ENCODE results near the gene HIRA. TPM values are rescaled to one million over a fixed set of nuclear protein-coding genes. Genes with fewer than 3 reads are reported as not detected.

The HIRA gene
- 18.2 TPM for total RNA-seq
- long read RNA-seq, partial matches to known transcripts: 6 of 7 reads
- long read RNA-seq, other reads (novel, unspliced or antisense): 1 of 7 reads

- intact Hi-C loops (cut with micrococcal nuclease): no loop called here
- DNase-seq: peak; percentile 90
- peak; percentile 83 for ATAC-seq
Measured at GRCh38 chr22:19431649-19432132, at the start of gene HIRA. Gene HIRA (minus strand): TSS chr22:19431733. CDS start chr22:19431476, 257 bp downstream.

GRCh38 chr22:19480789-19481188 is 49.3 kb upstream of the HIRA start:
- ATAC-seq (no peak), DNase-seq (no peak)
- intact Hi-C loops (cut with micrococcal nuclease): no loop called here

GRCh38 chr22:19480173-19480568 is 48.6 kb upstream of the HIRA start:
- ATAC-seq (no peak), DNase-seq (no peak)
- intact Hi-C loops (cut with micrococcal nuclease): no loop called here

- ATAC-seq (peak; percentile 97), DNase-seq (peak; percentile 95)
- intact Hi-C loops (cut with micrococcal nuclease): no loop called here
Measured at GRCh38 chr22:19479355-19480172, 48.0 kb upstream of the HIRA start, which contains the start of gene CDC45. Gene CDC45 (plus strand): TSS chr22:19479920. CDS start chr22:19479969, 49 bp downstream.

GRCh38 chr22:19478901-19479354 is 47.4 kb upstream of the HIRA start, which contains the start of gene UFD1:
Gene UFD1 (minus strand): TSS chr22:19479193. CDS start chr22:19479085, 108 bp downstream.
- peak; percentile 91 for DNase-seq
- intact Hi-C loops (cut with micrococcal nuclease): no loop called here
- ATAC-seq: peak; percentile 88

- no peak for DNase-seq
- ATAC-seq: no peak
- intact Hi-C loops (cut with micrococcal nuclease): no loop called here
Measured at GRCh38 chr22:19478045-19478900, 46.7 kb upstream of the HIRA start.

- ATAC-seq (no peak), DNase-seq (no peak)
- intact Hi-C loops (cut with micrococcal nuclease): no loop called here
Measured at GRCh38 chr22:19477321-19478044, 46.0 kb upstream of the HIRA start.

GRCh38 chr22:19476023-19476422 is 44.5 kb upstream of the HIRA start:
- no peak for DNase-seq
- ATAC-seq: no peak
- intact Hi-C loops (cut with micrococcal nuclease): no loop called here

GRCh38 chr22:19473578-19473977 is 42.0 kb upstream of the HIRA start:
- DNase-seq (no peak), ATAC-seq (no peak)
- intact Hi-C loops (cut with micrococcal nuclease): no loop called here

- intact Hi-C loops (cut with micrococcal nuclease): no loop called here
- ATAC-seq (no peak), DNase-seq (no peak)
Measured at GRCh38 chr22:19472233-19472632, 40.7 kb upstream of the HIRA start.

GRCh38 chr22:19471572-19471971 is 40.0 kb upstream of the HIRA start:
- no peak for ATAC-seq
- intact Hi-C loops (cut with micrococcal nuclease): no loop called here

GRCh38 chr22:19470010-19470409 is 38.5 kb upstream of the HIRA start:
- ATAC-seq (no peak), DNase-seq (no peak)
- intact Hi-C loops (cut with micrococcal nuclease): no loop called here

More at GRCh38 chr22:19471572-19471971, 40.0 kb upstream of the HIRA start:
- no peak for DNase-seq

- ATAC-seq (no peak), DNase-seq (no peak)
- intact Hi-C loops (cut with micrococcal nuclease): no loop called here
Measured at GRCh38 chr22:19469421-19469820, 37.9 kb upstream of the HIRA start.

GRCh38 chr22:19467912-19468311 is 36.4 kb upstream of the HIRA start:
- intact Hi-C loops (cut with micrococcal nuclease): no loop called here
- no peak for DNase-seq
- ATAC-seq: no peak

- intact Hi-C loops (cut with micrococcal nuclease): no loop called here
- ATAC-seq (no peak), DNase-seq (no peak)
Measured at GRCh38 chr22:19466848-19467752, 35.6 kb upstream of the HIRA start.

- DNase-seq (no peak), ATAC-seq (no peak)
- intact Hi-C loops (cut with micrococcal nuclease): no loop called here
Measured at GRCh38 chr22:19466126-19466716, 34.7 kb upstream of the HIRA start.

- intact Hi-C loops (cut with micrococcal nuclease): no loop called here
- DNase-seq (no peak), ATAC-seq (no peak)
Measured at GRCh38 chr22:19464975-19465374, 33.4 kb upstream of the HIRA start.

- intact Hi-C loops (cut with micrococcal nuclease): no loop called here
- ATAC-seq (no peak), DNase-seq (no peak)
Measured at GRCh38 chr22:19464546-19464945, 33.0 kb upstream of the HIRA start.

Measured in left ventricle myocardium superior (tissue), 1 donor.